ENCODE data around the gene AHI1.

GRCh38 chr6:135403584-135403983, 94.0 kb downstream of the AHI1 start:
- TF ChIP-seq CTCF (IDR thresholded peaks at IDR 0.05; ENCODE audit: low read depth, low read length) (no peak), EZH2phosphoT487 (IDR thresholded peaks at IDR 0.05; ENCODE audit: low read depth) (no peak)

Data from OCI-LY3 (cell line).